ENCODE results near the gene MLH3.
A peak's percentile ranks its signal among the peaks of the same experiment; 100 is the strongest.

The MLH3 gene

DNA sequence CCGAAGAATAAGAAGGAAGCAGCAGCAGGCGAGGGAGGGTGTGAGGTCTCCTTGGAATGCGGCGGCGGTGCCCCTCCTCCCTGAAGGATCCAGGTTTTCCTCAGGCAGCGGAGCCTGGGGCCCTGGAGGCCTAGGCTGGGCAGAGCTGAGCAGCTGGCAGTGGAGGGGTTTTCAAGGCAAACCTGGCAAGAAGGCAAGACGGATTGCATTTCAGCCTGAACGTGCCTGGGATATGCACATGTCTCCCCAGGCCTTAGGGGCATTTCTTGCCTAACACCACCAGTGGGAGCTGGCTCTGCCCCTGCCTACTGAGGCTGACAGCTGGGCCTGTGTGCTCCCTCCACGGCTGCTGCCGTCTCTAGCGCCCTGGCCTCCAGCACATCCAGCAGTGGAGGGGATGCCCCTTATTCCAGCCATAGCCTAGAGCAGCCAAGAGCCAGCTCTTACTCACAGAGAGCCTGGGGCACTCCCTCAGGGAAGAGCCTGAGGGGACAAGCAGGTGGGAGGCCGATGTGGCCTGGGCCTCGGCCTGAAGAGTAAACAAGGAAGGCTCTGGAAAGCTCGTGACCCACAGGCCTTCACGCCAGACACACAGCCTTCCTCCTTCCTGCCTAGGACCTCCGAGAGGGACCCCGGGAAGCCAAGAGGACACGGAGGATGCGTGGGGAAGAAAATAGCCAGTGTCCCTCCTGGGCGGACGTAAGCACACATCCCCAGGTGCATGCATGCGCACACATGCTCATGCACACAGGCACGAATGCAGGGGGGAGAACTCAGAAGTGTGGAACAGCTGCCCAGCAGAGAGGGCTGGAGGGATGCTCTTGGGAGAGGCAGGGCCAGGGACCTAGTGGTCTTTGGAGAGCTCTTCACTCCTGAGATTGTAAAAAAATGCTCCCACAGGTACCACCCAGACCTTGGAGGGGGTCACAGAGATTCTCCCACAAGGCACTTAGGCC lies 71.5 kb downstream of the MLH3 start:
- TF ChIP-seq POLR2A (IDR thresholded peaks at IDR 0.05; ENCODE audit: extremely low read depth, insufficient read length) (no peak), MYC (IDR thresholded peaks at IDR 0.05; ENCODE audit: low read depth, low read length) (no peak)
- TF ChIP-seq, protein P1, sequence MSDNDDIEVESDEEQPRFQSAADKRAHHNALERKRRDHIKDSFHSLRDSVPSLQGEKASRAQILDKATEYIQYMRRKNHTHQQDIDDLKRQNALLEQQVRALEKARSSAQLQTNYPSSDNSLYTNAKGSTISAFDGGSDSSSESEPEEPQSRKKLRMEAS (IDR thresholded peaks at IDR 0.05; ENCODE audit: low read depth, low read length) = no peak
- TF ChIP-seq, protein P2, sequence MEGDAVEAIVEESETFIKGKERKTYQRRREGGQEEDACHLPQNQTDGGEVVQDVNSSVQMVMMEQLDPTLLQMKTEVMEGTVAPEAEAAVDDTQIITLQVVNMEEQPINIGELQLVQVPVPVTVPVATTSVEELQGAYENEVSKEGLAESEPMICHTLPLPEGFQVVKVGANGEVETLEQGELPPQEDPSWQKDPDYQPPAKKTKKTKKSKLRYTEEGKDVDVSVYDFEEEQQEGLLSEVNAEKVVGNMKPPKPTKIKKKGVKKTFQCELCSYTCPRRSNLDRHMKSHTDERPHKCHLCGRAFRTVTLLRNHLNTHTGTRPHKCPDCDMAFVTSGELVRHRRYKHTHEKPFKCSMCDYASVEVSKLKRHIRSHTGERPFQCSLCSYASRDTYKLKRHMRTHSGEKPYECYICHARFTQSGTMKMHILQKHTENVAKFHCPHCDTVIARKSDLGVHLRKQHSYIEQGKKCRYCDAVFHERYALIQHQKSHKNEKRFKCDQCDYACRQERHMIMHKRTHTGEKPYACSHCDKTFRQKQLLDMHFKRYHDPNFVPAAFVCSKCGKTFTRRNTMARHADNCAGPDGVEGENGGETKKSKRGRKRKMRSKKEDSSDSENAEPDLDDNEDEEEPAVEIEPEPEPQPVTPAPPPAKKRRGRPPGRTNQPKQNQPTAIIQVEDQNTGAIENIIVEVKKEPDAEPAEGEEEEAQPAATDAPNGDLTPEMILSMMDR (IDR thresholded peaks at IDR 0.05; ENCODE audit: low read depth, low read length) = peak; percentile 9
- peak; percentile 35 for DNase-seq (ENCODE audit: low read depth)
- H3K4me3 ChIP-seq (ENCODE audit: low read depth, low read length) = no peak overlapping the region

DNA sequence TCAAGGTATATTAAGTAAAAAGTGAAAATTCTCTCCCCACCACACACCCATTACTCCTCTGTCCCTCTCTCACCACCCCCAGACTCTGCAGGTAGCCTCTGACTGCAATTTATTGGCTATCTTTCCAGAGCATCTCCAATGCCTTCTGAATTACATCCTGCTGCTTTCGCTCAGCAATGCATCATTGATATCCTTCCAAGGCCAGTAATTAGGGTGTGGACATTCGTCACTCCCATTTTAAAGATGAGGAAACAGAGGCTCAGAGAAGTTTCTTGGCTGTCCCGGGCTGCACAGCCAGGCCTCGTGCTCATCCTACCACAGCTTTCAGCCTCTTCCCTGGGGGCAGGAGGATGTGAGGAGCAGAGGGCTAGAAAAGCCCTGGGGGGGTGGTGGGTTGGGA lies 72.2 kb downstream of the MLH3 start:
- DNase-seq (ENCODE audit: low read depth) = no peak
- TF ChIP-seq POLR2A (IDR thresholded peaks at IDR 0.05; ENCODE audit: extremely low read depth, insufficient read length) = no peak

DNA sequence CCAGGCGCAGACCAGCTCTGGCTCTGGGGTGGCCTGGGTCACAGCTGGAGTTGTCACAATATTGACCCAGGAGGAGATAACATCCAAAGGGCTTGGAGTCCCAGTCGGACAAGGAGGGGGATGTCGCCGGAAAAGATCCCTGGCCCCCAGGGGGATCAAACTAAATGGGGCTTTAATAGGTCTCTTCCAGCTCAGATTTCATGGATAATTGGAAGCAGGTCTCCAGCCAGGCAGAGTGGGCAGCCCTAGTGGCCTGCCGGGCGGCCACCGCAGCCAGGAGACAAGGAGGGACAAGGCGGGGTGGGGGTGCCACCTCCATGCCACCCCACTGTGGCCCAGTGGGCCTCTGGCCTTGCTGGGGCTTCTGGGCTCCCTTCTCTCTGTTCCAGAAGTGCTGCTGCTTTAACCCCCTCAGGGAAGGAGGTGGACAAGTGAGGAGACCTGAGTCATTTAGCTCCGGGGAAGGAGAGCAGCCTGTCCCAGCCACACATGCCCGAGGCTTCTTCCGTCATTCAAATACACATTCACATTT lies 72.8 kb downstream of the MLH3 start:
- TF ChIP-seq, protein P1 (IDR thresholded peaks at IDR 0.05; ENCODE audit: low read depth, low read length) = no peak
- TF ChIP-seq MYC (IDR thresholded peaks at IDR 0.05; ENCODE audit: low read depth, low read length) = no peak
- TF ChIP-seq, protein P2 (IDR thresholded peaks at IDR 0.05; ENCODE audit: low read depth, low read length) = no peak
- TF ChIP-seq POLR2A (IDR thresholded peaks at IDR 0.05; ENCODE audit: extremely low read depth, insufficient read length) = no peak
- H3K4me3 ChIP-seq (ENCODE audit: low read depth, low read length) = no peak overlapping the region
- no peak for DNase-seq (ENCODE audit: low read depth)

More for the DNA sequence above, 72.2 kb downstream of the MLH3 start:
- no peak overlapping the region for H3K4me3 ChIP-seq (ENCODE audit: low read depth, low read length)

DNA sequence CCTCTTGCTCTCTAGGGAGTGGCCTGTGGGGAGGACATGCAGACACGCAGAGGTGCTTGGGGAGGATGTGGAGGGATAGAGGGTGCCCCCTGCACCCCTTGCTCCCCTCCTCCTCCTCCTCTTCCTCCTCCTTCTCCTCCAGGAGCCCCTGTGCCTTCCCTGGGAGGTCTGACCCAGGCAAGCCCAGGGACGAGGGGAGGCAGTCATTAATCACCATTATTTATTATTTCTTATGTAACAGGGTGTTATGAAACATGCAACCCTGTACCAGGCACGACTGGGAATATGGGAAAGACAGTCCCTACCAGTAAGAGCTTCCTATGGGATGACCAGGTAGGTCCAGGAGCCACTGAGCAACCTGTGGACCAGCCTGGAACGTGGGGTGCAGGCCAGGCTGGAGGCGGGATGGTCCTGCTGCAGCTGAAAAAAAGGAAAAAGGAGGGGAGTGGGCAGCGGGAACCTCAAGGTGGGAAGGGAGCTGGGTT lies 73.3 kb downstream of the MLH3 start:
- no peak overlapping the region for H3K4me3 ChIP-seq (ENCODE audit: low read depth, low read length)
- TF ChIP-seq MYC (IDR thresholded peaks at IDR 0.05; ENCODE audit: low read depth, low read length) = no peak
- TF ChIP-seq, protein P1 (IDR thresholded peaks at IDR 0.05; ENCODE audit: low read depth, low read length) = no peak
- TF ChIP-seq POLR2A (IDR thresholded peaks at IDR 0.05; ENCODE audit: extremely low read depth, insufficient read length) = no peak
- TF ChIP-seq, protein P2 (IDR thresholded peaks at IDR 0.05; ENCODE audit: low read depth, low read length) = no peak
- no peak for DNase-seq (ENCODE audit: low read depth)

DNA sequence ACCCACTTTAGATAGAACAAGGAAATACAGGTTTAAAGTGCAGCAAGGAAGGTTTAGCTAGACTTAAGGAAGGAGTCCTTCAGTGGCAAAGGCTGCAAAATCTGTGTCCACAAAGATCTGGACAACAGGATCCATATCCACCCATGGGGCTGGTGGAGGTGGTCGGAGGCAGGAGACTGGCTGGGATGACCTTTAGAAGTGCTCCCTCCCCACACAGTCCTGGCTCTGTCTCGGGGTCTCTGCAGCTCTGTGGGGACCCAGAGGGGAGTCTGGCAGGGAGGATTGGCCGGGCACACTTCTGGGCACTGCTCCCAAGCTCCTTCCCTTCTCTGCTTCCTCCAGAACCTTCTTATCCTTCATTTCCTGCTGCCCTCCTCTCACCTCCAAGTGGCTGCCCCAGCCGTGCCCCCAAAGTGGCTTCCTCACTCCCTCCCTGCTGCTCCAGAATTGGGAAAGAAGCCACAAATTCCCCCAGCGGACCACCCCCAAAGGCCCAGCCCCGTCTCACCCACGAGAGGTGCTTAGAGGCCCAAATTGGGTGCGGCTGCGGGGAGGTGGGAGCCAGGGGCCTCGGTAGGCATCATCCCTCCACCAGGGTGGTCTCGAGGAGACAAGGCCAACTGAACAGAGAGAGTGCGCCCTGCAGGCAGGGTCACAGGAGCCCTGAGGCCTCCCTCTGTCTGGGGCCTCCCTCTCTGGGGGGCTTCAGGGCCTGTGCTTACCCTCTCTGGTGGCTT lies 73.9 kb downstream of the MLH3 start:
- DNase-seq (ENCODE audit: low read depth) = no peak
- no peak overlapping the region for H3K4me3 ChIP-seq (ENCODE audit: low read depth, low read length)
- TF ChIP-seq, protein P2 (IDR thresholded peaks at IDR 0.05; ENCODE audit: low read depth, low read length) = no peak

Data from NB4 (cell line).